Measurements from ENCODE around the gene MAX.

MAX gene

GRCh38 chr14:65071544-65071943, 30.8 kb downstream of the MAX start:
- DNase-seq: no peak

GRCh38 chr14:65070471-65070976, 31.8 kb downstream of the MAX start:
- peak; percentile 44 for DNase-seq

- no peak for DNase-seq
Observed at GRCh38 chr14:65069874-65070413, 32.4 kb downstream of the MAX start.

GRCh38 chr14:65065719-65066118, 36.6 kb downstream of the MAX start:
- DNase-seq: no peak

GRCh38 chr14:65062096-65063075, 39.9 kb downstream of the MAX start:
- DNase-seq: no peak

- no peak for DNase-seq
Observed at GRCh38 chr14:65057695-65058094, 44.6 kb downstream of the MAX start.

- no peak for DNase-seq
Observed at GRCh38 chr14:65054471-65055085, 47.7 kb downstream of the MAX start.

GRCh38 chr14:65053466-65053865, 48.9 kb downstream of the MAX start:
- DNase-seq: no peak

- no peak for DNase-seq
Observed at GRCh38 chr14:65052832-65053231, 49.5 kb downstream of the MAX start.

GRCh38 chr14:65045709-65046108, 56.6 kb downstream of the MAX start:
- DNase-seq: no peak

- no peak for DNase-seq
Observed at GRCh38 chr14:65045006-65045405, 57.3 kb downstream of the MAX start.

GRCh38 chr14:65044596-65044959, 57.7 kb downstream of the MAX start:
- no peak for DNase-seq

GRCh38 chr14:65043893-65044595, 58.3 kb downstream of the MAX start:
- DNase-seq: no peak

GRCh38 chr14:65042731-65043372, 59.5 kb downstream of the MAX start:
- DNase-seq: no peak

GRCh38 chr14:65042296-65042695, 60.0 kb downstream of the MAX start:
- DNase-seq: no peak

GRCh38 chr14:65041434-65041915, 60.8 kb downstream of the MAX start:
- no peak for DNase-seq

GRCh38 chr14:65040666-65041433, 61.5 kb downstream of the MAX start:
- no peak for DNase-seq

- no peak for DNase-seq
Observed at GRCh38 chr14:65038966-65039365, 63.4 kb downstream of the MAX start.

GRCh38 chr14:65035049-65035448, 67.3 kb downstream of the MAX start:
- no peak for DNase-seq

- DNase-seq: no peak
Observed at GRCh38 chr14:65034021-65034420, 68.3 kb downstream of the MAX start.

GRCh38 chr14:65033181-65033580, 69.1 kb downstream of the MAX start:
- no peak for DNase-seq

GRCh38 chr14:65032319-65032718, 70.0 kb downstream of the MAX start:
- no peak for DNase-seq
